Suprapubic skin (tissue), 4 donors: Measurements from ENCODE around the gene SERTAD4. TPM values are rescaled to one million over a fixed set of nuclear protein-coding genes. Genes with fewer than 3 reads are reported as not detected.

Source experiments
- DNase-seq, 2 donors: peaks; one replicate each; pipeline ENCODE4 v3.0.0-alpha.2; 2019; ENCODE audit warnings: low spot score in 2 of 2
- H3K27ac ChIP-seq: fragments of 200-600 bp; sonication (generic); one replicate; pipeline ENCODE4 v1.5.1; 2019
- H3K27me3 ChIP-seq: fragments of 200-600 bp; sonication (generic); one replicate; pipeline ENCODE4 v1.5.1; 2019
- H3K36me3 ChIP-seq: fragments of 200-600 bp; sonication (generic); one replicate; pipeline ENCODE4 v1.5.1; 2019
- H3K4me1 ChIP-seq: fragments of 200-600 bp; sonication (generic); one replicate; pipeline ENCODE4 v1.5.1; 2019
- H3K4me3 ChIP-seq: fragments of 200-600 bp; sonication (generic); one replicate; pipeline ENCODE4 v1.5.1; 2019; ENCODE audit warnings: mild to moderate bottlenecking
- H3K9me3 ChIP-seq: fragments of 200-600 bp; sonication (generic); one replicate; pipeline ENCODE4 v1.5.1; 2019
- EP300 ChIP-seq: sonication (generic); formaldehyde crosslinking; IDR thresholded peaks from one replicate; pipeline ENCODE4 v1.6.1; 2017; ENCODE audit warnings: antibody characterized with exemption
- POLR2A ChIP-seq, 2 donors: fragments of 450-650 bp; IDR thresholded peaks; one replicate each; pipeline ENCODE4 v1.6.1; 2017; ENCODE audit warnings: antibody characterized with exemption in 2 of 2, mild to moderate bottlenecking in 2 of 2, moderate library complexity in 2 of 2
- POLR2AphosphoS5 ChIP-seq, 3 donors: sonication (generic); formaldehyde crosslinking; IDR thresholded peaks; one replicate each; pipeline ENCODE4 v1.6.1; 2017; ENCODE audit warnings: antibody characterized with exemption in 3 of 3
- WGBS: methylation state at CpG from one replicate; pipeline ENCODE4 v1.1.5; 2018; 5-methylcytosine and 5-hydroxymethylcytosine counted together
- total RNA-seq, 4 donors: library from RNA; depleted of rRNA; stranded (reverse); fragments of >200 nt; gene quantifications; one replicate each; pipeline ENCODE4 v1.1.0, GENCODE V29; 2016
- TF ChIP-seq, protein P1 (sequence below), 2 donors: fragments of 200-600 bp in 1 of 2; fragments of 450-650 bp in 1 of 2; sonication (generic) in 1 of 2; IDR thresholded peaks; one replicate each; pipeline ENCODE4 v1.5.1; 2016 to 2019; ENCODE audit warnings: antibody characterized with exemption in 2 of 2, mild to moderate bottlenecking in 1 of 2, moderate library complexity in 1 of 2

Gene SERTAD4
- total RNA-seq, 4 donors from 2014 or later, result 8.5 to 24.1 (median 16.8) TPM

DNA sequence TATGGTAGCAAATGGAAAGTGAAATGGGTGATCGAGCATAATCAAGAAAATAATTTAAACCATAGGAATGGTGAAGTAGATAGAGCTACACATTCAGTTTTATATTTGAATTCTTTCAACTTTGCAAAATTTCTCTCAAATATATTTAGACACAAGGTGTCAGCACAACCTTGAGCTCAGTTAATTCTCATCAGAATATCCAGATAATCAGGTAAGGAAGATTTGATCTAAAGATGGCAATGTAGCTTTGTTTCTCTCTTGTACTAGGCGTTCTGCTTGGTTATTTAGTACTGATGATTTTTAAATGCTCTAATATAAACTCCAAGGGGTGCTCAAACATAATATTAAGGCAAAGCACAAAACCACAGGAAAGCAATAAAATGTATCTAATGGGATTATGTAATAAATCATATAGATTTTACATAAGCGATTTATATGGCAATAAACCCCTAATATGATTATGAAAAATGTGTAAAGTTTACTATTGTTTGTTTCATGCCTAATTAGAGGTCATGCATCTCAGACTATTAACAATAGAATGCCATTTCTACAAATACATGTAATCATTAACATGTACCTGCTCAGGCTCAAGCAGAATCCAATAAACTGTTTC, 32.4 kb upstream of the SERTAD4 start:
- no peaks in the 10 kb centered on the region for H3K27me3 ChIP-seq
- H3K4me1 ChIP-seq, result no peaks in the 10 kb centered on the region
- no peaks in the 10 kb centered on the region for H3K36me3 ChIP-seq
- no peaks in the 10 kb centered on the region for H3K9me3 ChIP-seq
- WGBS, result 48% methylated on average over 3 of the region's 3 CpGs
- no peak for DNase-seq
- TF ChIP-seq POLR2AphosphoS5 (IDR thresholded peaks at IDR 0.05) (no peak), POLR2A (IDR thresholded peaks at IDR 0.05) (no peak), EP300 (no peak)
- TF ChIP-seq, protein P1, sequence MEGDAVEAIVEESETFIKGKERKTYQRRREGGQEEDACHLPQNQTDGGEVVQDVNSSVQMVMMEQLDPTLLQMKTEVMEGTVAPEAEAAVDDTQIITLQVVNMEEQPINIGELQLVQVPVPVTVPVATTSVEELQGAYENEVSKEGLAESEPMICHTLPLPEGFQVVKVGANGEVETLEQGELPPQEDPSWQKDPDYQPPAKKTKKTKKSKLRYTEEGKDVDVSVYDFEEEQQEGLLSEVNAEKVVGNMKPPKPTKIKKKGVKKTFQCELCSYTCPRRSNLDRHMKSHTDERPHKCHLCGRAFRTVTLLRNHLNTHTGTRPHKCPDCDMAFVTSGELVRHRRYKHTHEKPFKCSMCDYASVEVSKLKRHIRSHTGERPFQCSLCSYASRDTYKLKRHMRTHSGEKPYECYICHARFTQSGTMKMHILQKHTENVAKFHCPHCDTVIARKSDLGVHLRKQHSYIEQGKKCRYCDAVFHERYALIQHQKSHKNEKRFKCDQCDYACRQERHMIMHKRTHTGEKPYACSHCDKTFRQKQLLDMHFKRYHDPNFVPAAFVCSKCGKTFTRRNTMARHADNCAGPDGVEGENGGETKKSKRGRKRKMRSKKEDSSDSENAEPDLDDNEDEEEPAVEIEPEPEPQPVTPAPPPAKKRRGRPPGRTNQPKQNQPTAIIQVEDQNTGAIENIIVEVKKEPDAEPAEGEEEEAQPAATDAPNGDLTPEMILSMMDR (IDR thresholded peaks at IDR 0.05), result no peak
- H3K4me3 ChIP-seq, result no peak overlapping the region
- H3K27ac ChIP-seq, result no peak overlapping the region

DNA sequence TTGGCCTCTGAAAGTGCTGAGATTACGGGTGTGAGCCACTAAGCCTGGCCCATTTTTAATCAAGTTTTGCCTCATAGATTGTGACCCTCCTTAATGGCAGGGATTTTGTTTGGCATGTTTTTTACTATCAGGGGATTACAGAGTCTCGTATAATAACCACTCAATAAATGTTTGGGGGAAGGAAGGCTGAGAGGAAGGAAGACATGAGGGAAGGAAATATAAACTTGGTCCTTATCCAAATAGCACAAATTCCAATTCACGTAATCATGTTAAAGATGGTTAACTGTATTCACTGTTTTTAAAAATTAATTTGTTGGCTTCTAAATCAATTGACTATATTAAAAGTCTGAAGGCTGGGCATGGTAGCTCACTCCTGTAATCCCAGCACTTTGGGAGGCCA, 30.9 kb upstream of the SERTAD4 start:
- H3K27ac ChIP-seq, result no peak overlapping the region
- 55% methylated on average over 3 of the region's 3 CpGs for WGBS
- H3K4me3 ChIP-seq, result no peak overlapping the region
- no peaks in the 10 kb centered on the region for H3K4me1 ChIP-seq
- no peaks in the 10 kb centered on the region for H3K27me3 ChIP-seq
- DNase-seq, result no peak
- no peaks in the 10 kb centered on the region for H3K9me3 ChIP-seq
- no peaks in the 10 kb centered on the region for H3K36me3 ChIP-seq
- TF ChIP-seq POLR2AphosphoS5 (IDR thresholded peaks at IDR 0.05) (no peak), EP300 (no peak), POLR2A (IDR thresholded peaks at IDR 0.05) (no peak)
- TF ChIP-seq, protein P1 (IDR thresholded peaks at IDR 0.05), result no peak

DNA sequence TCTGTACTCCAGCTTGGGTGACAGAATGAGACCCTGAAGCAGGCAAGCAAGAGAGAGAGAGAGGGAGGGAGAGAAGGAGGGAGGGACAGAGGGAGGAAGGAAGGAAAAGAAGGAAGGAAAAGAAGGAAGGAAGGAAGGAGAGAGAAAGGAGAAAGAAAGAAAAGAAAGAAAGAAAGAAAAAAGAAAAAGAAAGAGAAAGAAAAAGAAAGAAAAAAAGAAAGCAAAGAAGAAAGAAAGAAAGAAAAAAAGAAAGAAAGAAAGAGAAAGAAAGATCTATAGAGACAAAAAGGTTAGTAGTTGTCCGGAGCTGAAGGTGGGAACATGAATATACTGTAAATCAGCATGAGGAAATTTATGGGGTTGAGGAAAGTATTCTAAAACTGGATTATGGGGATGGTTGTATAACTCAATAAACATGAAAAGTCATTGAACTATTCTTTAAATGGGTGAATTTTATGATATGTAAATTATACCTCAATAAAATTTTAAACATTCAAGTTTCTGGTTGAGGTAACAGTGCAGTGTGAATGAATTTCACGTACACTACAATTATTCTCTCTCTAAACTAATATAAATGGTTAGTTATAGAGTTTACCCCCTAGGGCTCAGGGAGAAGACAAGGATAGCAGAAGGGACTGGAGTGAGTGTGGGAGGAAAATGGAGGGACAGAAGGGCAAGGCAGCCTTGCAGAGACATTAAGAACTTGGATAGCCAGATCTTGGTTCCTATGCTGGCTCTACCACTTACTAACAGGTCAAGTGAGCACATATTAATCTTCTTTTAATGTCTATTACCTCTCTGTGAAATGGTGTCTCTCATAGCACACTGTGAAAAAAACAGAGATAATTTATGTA, 24.8 kb upstream of the SERTAD4 start:
- 91% methylated on average over 2 of the region's 2 CpGs for WGBS

DNA sequence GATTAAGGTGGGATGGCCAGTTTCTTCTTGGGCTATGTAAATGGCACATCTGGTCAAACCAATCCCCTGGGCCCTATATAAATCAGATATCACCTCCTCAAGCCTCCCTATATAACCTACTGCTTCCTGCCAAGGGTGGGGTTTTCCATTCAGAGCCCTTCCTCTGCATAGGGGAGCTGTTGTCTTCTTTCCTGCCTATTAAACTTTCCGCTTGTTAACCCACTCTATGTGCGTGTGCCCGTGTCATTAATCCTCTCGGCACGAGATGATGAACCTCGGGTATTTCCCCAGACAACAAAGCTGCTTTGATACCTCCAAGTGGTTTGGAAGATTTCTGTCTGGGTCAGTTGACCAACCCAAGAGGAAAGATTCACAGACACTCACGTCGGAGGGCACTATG, 19.3 kb upstream of the SERTAD4 start:
- no peaks in the 10 kb centered on the region for H3K27me3 ChIP-seq
- no peaks in the 10 kb centered on the region for H3K4me1 ChIP-seq
- H3K36me3 ChIP-seq, result no peaks in the 10 kb centered on the region
- no peak for DNase-seq
- no peaks in the 10 kb centered on the region for H3K9me3 ChIP-seq
- 72% methylated on average over 8 of the region's 8 CpGs for WGBS
- no peak overlapping the region for H3K4me3 ChIP-seq
- H3K27ac ChIP-seq, result no peak overlapping the region
- TF ChIP-seq POLR2AphosphoS5 (IDR thresholded peaks at IDR 0.05) (no peak), EP300 (no peak), POLR2A (IDR thresholded peaks at IDR 0.05) (no peak)
- TF ChIP-seq, protein P1 (IDR thresholded peaks at IDR 0.05), result no peak

More for the DNA sequence above, 24.8 kb upstream of the SERTAD4 start:
- Histone ChIP-seq H3K4me1 (no peaks in the 10 kb centered on the region), H3K4me3 (no peak overlapping the region), H3K36me3 (no peaks in the 10 kb centered on the region), H3K9me3 (no peaks in the 10 kb centered on the region), H3K27me3 (no peaks in the 10 kb centered on the region), H3K27ac (no peak overlapping the region)
- DNase-seq, result no peak
- no peak for TF ChIP-seq POLR2A (IDR thresholded peaks at IDR 0.05)
- no peak for TF ChIP-seq POLR2AphosphoS5 (IDR thresholded peaks at IDR 0.05)
- TF ChIP-seq EP300, result no peak
- TF ChIP-seq, protein P1 (IDR thresholded peaks at IDR 0.05), result no peak
